ENCODE data around the gene SLC25A51.

DNA sequence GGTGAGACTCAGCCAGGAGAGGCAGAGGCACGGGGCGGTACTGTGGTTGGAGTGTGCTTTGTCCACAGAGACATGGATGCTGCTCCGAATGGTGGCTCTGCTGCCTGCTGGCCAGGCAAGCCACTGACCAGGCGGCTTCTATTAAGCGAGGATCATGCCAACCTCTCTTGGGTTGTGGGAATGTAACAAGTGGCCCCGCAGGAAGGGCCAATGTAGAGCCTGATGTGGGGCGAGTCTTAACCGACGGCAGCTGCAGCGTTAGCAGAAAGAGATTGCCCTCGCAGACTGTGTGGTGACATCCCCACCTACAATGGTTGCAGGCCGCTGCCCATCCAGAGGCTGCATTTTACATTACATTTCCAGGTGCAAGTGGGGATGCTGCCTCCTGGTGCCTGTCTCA, 46.6 kb upstream of the SLC25A51 start:
- no peak for TF ChIP-seq CTCF (conservative IDR thresholded peaks at IDR 0.05; ENCODE audit: low read length)
- no peak for TF ChIP-seq EZH2phosphoT487 (IDR thresholded peaks at IDR 0.05; ENCODE audit: borderline replicate concordance)

Measured in Loucy (cell line).